Memory B cell (primary cell): Measurements from ENCODE around the gene THAP10.
"Not testable (repeated sequence)": the region's sequence is repeated elsewhere in the genome, so short reads cannot be mapped to it uniquely, and the experiment has no call there.

ENCODE experiments used
- ATAC-seq: fragments of 150-1000 bp; cut with Tn5 transposase; 2 replicates; pipeline ENCODE4 v1.10.0; 2021; ENCODE audit warnings: low read depth, mild to moderate bottlenecking, moderate library complexity
- DNase-seq, 2 donors: peaks; one replicate each; pipeline ENCODE4 v3.0.0; 2022; ENCODE audit warnings: low spot score in 2 of 2
- H3K27ac Mint-ChIP-seq: one replicate; pipeline ENCODE4 v1.8.0; 2022; ENCODE audit warnings: mild to moderate bottlenecking, moderate library complexity, mixed read lengths
- H3K27me3 Mint-ChIP-seq: one replicate; pipeline ENCODE4 v1.8.0; 2022; ENCODE audit warnings: mixed read lengths
- H3K36me3 Mint-ChIP-seq: one replicate; pipeline ENCODE4 v1.8.0; 2022; ENCODE audit warnings: mild to moderate bottlenecking, mixed read lengths
- H3K4me1 Mint-ChIP-seq: one replicate; pipeline ENCODE4 v1.8.0; 2022; ENCODE audit warnings: mixed read lengths
- H3K4me3 Mint-ChIP-seq: one replicate; pipeline ENCODE4 v1.8.0; 2022; ENCODE audit warnings: mild to moderate bottlenecking, moderate library complexity, mixed read lengths
- H3K9me3 Mint-ChIP-seq: one replicate; pipeline ENCODE4 v1.8.0; 2022; ENCODE audit warnings: mixed read lengths

THAP10 gene

GRCh38 chr15:70907784-70908471, 15.7 kb upstream of the THAP10 start:
- H3K4me1 Mint-ChIP-seq, result no peaks in the 10 kb centered on the region
- no peak overlapping the region for H3K4me3 Mint-ChIP-seq
- peaks cover 5% of the 10 kb centered on the region for H3K9me3 Mint-ChIP-seq
- no peak for DNase-seq
- no peak overlapping the region for H3K27ac Mint-ChIP-seq
- H3K27me3 Mint-ChIP-seq, result peaks cover 2% of the 10 kb centered on the region
- H3K36me3 Mint-ChIP-seq, result peaks cover 9% of the 10 kb centered on the region
- no peak for ATAC-seq

- Mint-ChIP-seq H3K27ac (no peak overlapping the region), H3K4me3 (no peak overlapping the region), H3K9me3 (peaks cover 5% of the 10 kb centered on the region), H3K36me3 (peaks cover 9% of the 10 kb centered on the region), H3K4me1 (no peaks in the 10 kb centered on the region), H3K27me3 (peaks cover 2% of the 10 kb centered on the region)
- ATAC-seq (no peak), DNase-seq (no peak)
Measured at GRCh38 chr15:70906842-70907241, 14.6 kb upstream of the THAP10 start.

- H3K27ac Mint-ChIP-seq, result no peak overlapping the region
- H3K4me3 Mint-ChIP-seq, result no peak overlapping the region
- H3K4me1 Mint-ChIP-seq, result no peaks in the 10 kb centered on the region
- no peaks in the 10 kb centered on the region for H3K27me3 Mint-ChIP-seq
- ATAC-seq, result no peak
- peaks cover 4% of the 10 kb centered on the region for H3K36me3 Mint-ChIP-seq
- DNase-seq, result no peak
- no peaks in the 10 kb centered on the region for H3K9me3 Mint-ChIP-seq
Measured at GRCh38 chr15:70902107-70902506, 9.9 kb upstream of the THAP10 start.

GRCh38 chr15:70892912-70893560, 803 bp upstream of the THAP10 start:
- Mint-ChIP-seq H3K9me3 (no peaks in the 10 kb centered on the region), H3K36me3 (no peaks in the 10 kb centered on the region), H3K27ac (peak overlapping the region; percentile 93), H3K4me3 (peak overlapping the region; percentile 95), H3K27me3 (peaks cover 2% of the 10 kb centered on the region), H3K4me1 (peaks cover 13% of the 10 kb centered on the region)
- ATAC-seq (peak; percentile 38), DNase-seq (no peak)

- ATAC-seq (no peak), DNase-seq (no peak)
- Mint-ChIP-seq H3K4me1 (no peaks in the 10 kb centered on the region), H3K27me3 (peaks cover 8% of the 10 kb centered on the region), H3K27ac (no peak overlapping the region), H3K4me3 (no peak overlapping the region), H3K9me3 (no peaks in the 10 kb centered on the region), H3K36me3 (no peaks in the 10 kb centered on the region)
Measured at GRCh38 chr15:70882361-70882760, 9.9 kb downstream of the THAP10 start.

GRCh38 chr15:70880781-70881180, 11.5 kb downstream of the THAP10 start:
- Mint-ChIP-seq H3K27ac (no peak overlapping the region), H3K9me3 (no peaks in the 10 kb centered on the region), H3K27me3 (peaks cover 13% of the 10 kb centered on the region), H3K4me3 (no peak overlapping the region), H3K4me1 (no peaks in the 10 kb centered on the region), H3K36me3 (no peaks in the 10 kb centered on the region)
- DNase-seq (no peak), ATAC-seq (no peak)

- Mint-ChIP-seq H3K36me3 (no peaks in the 10 kb centered on the region), H3K27me3 (peaks cover 13% of the 10 kb centered on the region), H3K4me1 (no peaks in the 10 kb centered on the region), H3K27ac (no peak overlapping the region), H3K4me3 (no peak overlapping the region), H3K9me3 (no peaks in the 10 kb centered on the region)
- no peak for DNase-seq
- ATAC-seq, result no peak
Measured at GRCh38 chr15:70879401-70879800, 12.8 kb downstream of the THAP10 start.

- H3K27me3 Mint-ChIP-seq, result peaks cover 24% of the 10 kb centered on the region
- no peaks in the 10 kb centered on the region for H3K4me1 Mint-ChIP-seq
- no peaks in the 10 kb centered on the region for H3K36me3 Mint-ChIP-seq
- DNase-seq, result no peak
- H3K27ac Mint-ChIP-seq, result no peak overlapping the region
- no peaks in the 10 kb centered on the region for H3K9me3 Mint-ChIP-seq
- no peak for ATAC-seq
- no peak overlapping the region for H3K4me3 Mint-ChIP-seq
Measured at GRCh38 chr15:70876683-70877082, 15.6 kb downstream of the THAP10 start.

GRCh38 chr15:70876011-70876410, 16.2 kb downstream of the THAP10 start:
- Mint-ChIP-seq H3K4me1 (no peaks in the 10 kb centered on the region), H3K27me3 (peaks cover 24% of the 10 kb centered on the region), H3K9me3 (no peaks in the 10 kb centered on the region), H3K27ac (no peak overlapping the region), H3K4me3 (no peak overlapping the region), H3K36me3 (no peaks in the 10 kb centered on the region)
- DNase-seq (no peak), ATAC-seq (no peak)

GRCh38 chr15:70875001-70875782, 17.0 kb downstream of the THAP10 start:
- H3K27me3 Mint-ChIP-seq, result peaks cover 24% of the 10 kb centered on the region
- no peak overlapping the region for H3K4me3 Mint-ChIP-seq
- no peaks in the 10 kb centered on the region for H3K9me3 Mint-ChIP-seq

GRCh38 chr15:70873232-70874054, 18.8 kb downstream of the THAP10 start:
- peaks cover 20% of the 10 kb centered on the region for H3K27me3 Mint-ChIP-seq
- ATAC-seq, result no peak
- no peak overlapping the region for H3K4me3 Mint-ChIP-seq
- H3K9me3 Mint-ChIP-seq, result no peaks in the 10 kb centered on the region
- no peak for DNase-seq
- H3K36me3 Mint-ChIP-seq, result no peaks in the 10 kb centered on the region
- H3K27ac Mint-ChIP-seq, result no peak overlapping the region
- H3K4me1 Mint-ChIP-seq, result no peaks in the 10 kb centered on the region

More at GRCh38 chr15:70875001-70875782, 17.0 kb downstream of the THAP10 start:
- DNase-seq (no peak), ATAC-seq (no peak)
- H3K36me3 Mint-ChIP-seq, result no peaks in the 10 kb centered on the region
- H3K27ac Mint-ChIP-seq, result no peak overlapping the region
- no peaks in the 10 kb centered on the region for H3K4me1 Mint-ChIP-seq

GRCh38 chr15:70871490-70871889, 20.7 kb downstream of the THAP10 start:
- not testable (repeated sequence) for DNase-seq, H3K4me3 Mint-ChIP-seq, H3K27ac Mint-ChIP-seq, H3K4me1 Mint-ChIP-seq, H3K36me3 Mint-ChIP-seq, ATAC-seq, H3K9me3 Mint-ChIP-seq
- peaks cover 20% of the 10 kb centered on the region for H3K27me3 Mint-ChIP-seq

- Mint-ChIP-seq H3K36me3 (no peaks in the 10 kb centered on the region), H3K4me3 (no peak overlapping the region), H3K27ac (no peak overlapping the region), H3K4me1 (no peaks in the 10 kb centered on the region), H3K9me3 (no peaks in the 10 kb centered on the region), H3K27me3 (peaks cover 19% of the 10 kb centered on the region)
- DNase-seq (no peak), ATAC-seq (no peak)
Measured at GRCh38 chr15:70870051-70870450, 22.2 kb downstream of the THAP10 start.

- no peaks in the 10 kb centered on the region for H3K9me3 Mint-ChIP-seq
- H3K27ac Mint-ChIP-seq, result no peak overlapping the region
- H3K4me1 Mint-ChIP-seq, result no peaks in the 10 kb centered on the region
- DNase-seq (no peak), ATAC-seq (no peak)
- no peak overlapping the region for H3K4me3 Mint-ChIP-seq
- H3K36me3 Mint-ChIP-seq, result no peaks in the 10 kb centered on the region
- H3K27me3 Mint-ChIP-seq, result peaks cover 18% of the 10 kb centered on the region
Measured at GRCh38 chr15:70869346-70869745, 22.9 kb downstream of the THAP10 start.
